ENCODE data around the gene EFCAB6. TPM values are rescaled to one million over a fixed set of nuclear protein-coding genes. Genes with fewer than 3 reads are reported as not detected.

The EFCAB6 gene
- polyA plus RNA-seq, 2 of the 4 experiments (the other 2 are of a cell fraction): 0.46 to 1.2 TPM

DNA sequence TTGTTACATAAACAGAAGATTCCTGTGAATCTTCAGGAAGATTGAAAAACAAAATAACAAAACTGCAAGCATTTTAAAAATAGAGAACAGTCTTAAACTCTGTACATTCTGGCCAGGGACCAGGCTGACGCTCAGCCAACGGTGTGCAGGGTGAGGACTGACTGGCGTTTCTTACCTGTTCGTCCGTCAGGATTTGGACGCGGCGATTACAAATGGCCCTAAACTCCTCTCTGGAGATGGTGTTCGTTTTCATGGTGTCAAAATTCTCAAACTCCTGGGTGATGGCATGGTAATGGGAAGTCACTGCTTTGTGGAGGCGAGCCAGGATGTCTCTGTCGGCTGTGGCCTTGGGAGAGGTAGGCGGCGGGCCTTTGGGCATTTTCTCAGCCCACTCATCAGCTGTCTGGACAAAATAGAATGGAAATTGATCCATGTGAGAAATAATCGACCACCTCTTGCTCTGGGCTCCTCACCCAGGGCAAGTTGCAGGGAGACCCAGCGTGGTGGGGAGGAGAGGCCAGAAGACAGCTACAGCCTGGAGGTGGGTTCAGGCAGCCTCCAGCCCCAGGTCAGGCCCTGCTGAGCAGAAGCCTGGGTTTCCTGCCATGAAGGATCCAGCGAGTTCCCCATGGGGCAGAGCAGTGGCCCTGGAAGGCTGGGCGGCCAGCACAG lies 257.3 kb downstream of the EFCAB6 start:
- no peak for FAIRE-seq
- TF ChIP-seq E2F6 (IDR thresholded peaks at IDR 0.05; ENCODE audit: borderline replicate concordance, low read depth): no peak
- TF ChIP-seq CBX8 (IDR thresholded peaks at IDR 0.05): no peak
- TF ChIP-seq BHLHE40 (IDR thresholded peaks at IDR 0.05; ENCODE audit: low read depth, low read length): no peak
- no peak for TF ChIP-seq CBX2 (IDR thresholded peaks at IDR 0.05; ENCODE audit: borderline replicate concordance, low read depth)
- TF ChIP-seq PBX3 (IDR thresholded peaks at IDR 0.05): no peak
- no peak for TF ChIP-seq HOXB5 (CRISPR knock-in tag; IDR thresholded peaks at IDR 0.05)
- no peak for TF ChIP-seq FOSL2 (IDR thresholded peaks at IDR 0.05)
- TF ChIP-seq FOSL2 (CRISPR knock-in tag; IDR thresholded peaks at IDR 0.05): no peak
- TF ChIP-seq, protein P1, sequence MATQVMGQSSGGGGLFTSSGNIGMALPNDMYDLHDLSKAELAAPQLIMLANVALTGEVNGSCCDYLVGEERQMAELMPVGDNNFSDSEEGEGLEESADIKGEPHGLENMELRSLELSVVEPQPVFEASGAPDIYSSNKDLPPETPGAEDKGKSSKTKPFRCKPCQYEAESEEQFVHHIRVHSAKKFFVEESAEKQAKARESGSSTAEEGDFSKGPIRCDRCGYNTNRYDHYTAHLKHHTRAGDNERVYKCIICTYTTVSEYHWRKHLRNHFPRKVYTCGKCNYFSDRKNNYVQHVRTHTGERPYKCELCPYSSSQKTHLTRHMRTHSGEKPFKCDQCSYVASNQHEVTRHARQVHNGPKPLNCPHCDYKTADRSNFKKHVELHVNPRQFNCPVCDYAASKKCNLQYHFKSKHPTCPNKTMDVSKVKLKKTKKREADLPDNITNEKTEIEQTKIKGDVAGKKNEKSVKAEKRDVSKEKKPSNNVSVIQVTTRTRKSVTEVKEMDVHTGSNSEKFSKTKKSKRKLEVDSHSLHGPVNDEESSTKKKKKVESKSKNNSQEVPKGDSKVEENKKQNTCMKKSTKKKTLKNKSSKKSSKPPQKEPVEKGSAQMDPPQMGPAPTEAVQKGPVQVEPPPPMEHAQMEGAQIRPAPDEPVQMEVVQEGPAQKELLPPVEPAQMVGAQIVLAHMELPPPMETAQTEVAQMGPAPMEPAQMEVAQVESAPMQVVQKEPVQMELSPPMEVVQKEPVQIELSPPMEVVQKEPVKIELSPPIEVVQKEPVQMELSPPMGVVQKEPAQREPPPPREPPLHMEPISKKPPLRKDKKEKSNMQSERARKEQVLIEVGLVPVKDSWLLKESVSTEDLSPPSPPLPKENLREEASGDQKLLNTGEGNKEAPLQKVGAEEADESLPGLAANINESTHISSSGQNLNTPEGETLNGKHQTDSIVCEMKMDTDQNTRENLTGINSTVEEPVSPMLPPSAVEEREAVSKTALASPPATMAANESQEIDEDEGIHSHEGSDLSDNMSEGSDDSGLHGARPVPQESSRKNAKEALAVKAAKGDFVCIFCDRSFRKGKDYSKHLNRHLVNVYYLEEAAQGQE (IDR thresholded peaks at IDR 0.05): no peak
- no peak for TF ChIP-seq NPAS2 (CRISPR knock-in tag; IDR thresholded peaks at IDR 0.05; ENCODE audit: borderline replicate concordance)
- no peak for TF ChIP-seq POLR2AphosphoS2 (conservative IDR thresholded peaks at IDR 0.05; ENCODE audit: low read length)
- TF ChIP-seq, protein P2, sequence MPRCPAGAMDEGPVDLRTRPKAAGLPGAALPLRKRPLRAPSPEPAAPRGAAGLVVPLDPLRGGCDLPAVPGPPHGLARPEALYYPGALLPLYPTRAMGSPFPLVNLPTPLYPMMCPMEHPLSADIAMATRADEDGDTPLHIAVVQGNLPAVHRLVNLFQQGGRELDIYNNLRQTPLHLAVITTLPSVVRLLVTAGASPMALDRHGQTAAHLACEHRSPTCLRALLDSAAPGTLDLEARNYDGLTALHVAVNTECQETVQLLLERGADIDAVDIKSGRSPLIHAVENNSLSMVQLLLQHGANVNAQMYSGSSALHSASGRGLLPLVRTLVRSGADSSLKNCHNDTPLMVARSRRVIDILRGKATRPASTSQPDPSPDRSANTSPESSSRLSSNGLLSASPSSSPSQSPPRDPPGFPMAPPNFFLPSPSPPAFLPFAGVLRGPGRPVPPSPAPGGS (IDR thresholded peaks at IDR 0.05): no peak
- no peaks in the 10 kb centered on the region for H3K4me1 ChIP-seq

GRCh38 chr22:43554259-43554636 lies 257.9 kb downstream of the EFCAB6 start:
- TF ChIP-seq GATA3 (IDR thresholded peaks at IDR 0.05; ENCODE audit: borderline replicate concordance) (no peak), E2F6 (IDR thresholded peaks at IDR 0.05; ENCODE audit: borderline replicate concordance, low read depth) (no peak), CHD4 (IDR thresholded peaks at IDR 0.05; ENCODE audit: borderline replicate concordance) (no peak), ESRRA (IDR thresholded peaks at IDR 0.05; ENCODE audit: borderline replicate concordance, low read length) (no peak), MAX (IDR thresholded peaks at IDR 0.05) (no peak), ZSCAN20 (CRISPR knock-in tag; IDR thresholded peaks at IDR 0.05) (no peak), RNF2 (IDR thresholded peaks at IDR 0.05; ENCODE audit: borderline replicate concordance, low read depth) (no peak), ELK1 (IDR thresholded peaks at IDR 0.05; ENCODE audit: low read depth, low read length) (no peak), RAD21 (conservative IDR thresholded peaks at IDR 0.05 in 1 of 2, IDR thresholded peaks at IDR 0.05 in 1 of 2) (no peak), POLR2AphosphoS2 (conservative IDR thresholded peaks at IDR 0.05; ENCODE audit: low read length) (no peak), TP53 (CRISPR knock-in tag; IDR thresholded peaks at IDR 0.05) (no peak), RCOR1 (IDR thresholded peaks at IDR 0.05; ENCODE audit: low read depth, low read length) (no peak), HOXB13 (CRISPR knock-in tag; IDR thresholded peaks at IDR 0.05; ENCODE audit: low read depth) (no peak)
- TF ChIP-seq, protein P3, sequence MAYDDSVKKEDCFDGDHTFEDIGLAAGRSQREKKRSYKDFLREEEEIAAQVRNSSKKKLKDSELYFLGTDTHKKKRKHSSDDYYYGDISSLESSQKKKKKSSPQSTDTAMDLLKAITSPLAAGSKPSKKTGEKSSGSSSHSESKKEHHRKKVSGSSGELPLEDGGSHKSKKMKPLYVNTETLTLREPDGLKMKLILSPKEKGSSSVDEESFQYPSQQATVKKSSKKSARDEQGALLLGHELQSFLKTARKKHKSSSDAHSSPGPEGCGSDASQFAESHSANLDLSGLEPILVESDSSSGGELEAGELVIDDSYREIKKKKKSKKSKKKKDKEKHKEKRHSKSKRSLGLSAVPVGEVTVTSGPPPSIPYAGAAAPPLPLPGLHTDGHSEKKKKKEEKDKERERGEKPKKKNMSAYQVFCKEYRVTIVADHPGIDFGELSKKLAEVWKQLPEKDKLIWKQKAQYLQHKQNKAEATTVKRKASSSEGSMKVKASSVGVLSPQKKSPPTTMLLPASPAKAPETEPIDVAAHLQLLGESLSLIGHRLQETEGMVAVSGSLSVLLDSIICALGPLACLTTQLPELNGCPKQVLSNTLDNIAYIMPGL (CRISPR knock-in tag; IDR thresholded peaks at IDR 0.05; ENCODE audit: borderline replicate concordance): no peak
- FAIRE-seq (no peak), DNase-seq (ENCODE audit: low read depth in 1 of 2, low spot score in 1 of 2) (no peak), ATAC-seq (no peak)
- WGBS (ENCODE audit: missing lambda C conversion rate): 40% methylated on average over 6 of the region's 6 CpGs
- Histone ChIP-seq H3K4me3 (no peak overlapping the region), H3K27ac (no peak overlapping the region), H3K9me3 (peaks cover 3% of the 10 kb centered on the region; the same call in 1 of the 3 replicates), H3K4me2 (no peak overlapping the region), H3K4me1 (no peaks in the 10 kb centered on the region)
- CTCF ChIA-PET: interaction anchor here (1.0 kb wide), 1 partner anchor 281 kb away, joined by 3 read pairs; no protein-coding TSS in a partner anchor
- POLR2A ChIA-PET: no interaction called here

More for the DNA sequence above, 257.3 kb downstream of the EFCAB6 start:
- no peak overlapping the region for H3K4me2 ChIP-seq
- 65% methylated on average over 14 of the region's 17 CpGs for WGBS (ENCODE audit: missing lambda C conversion rate)
- H3K4me3 ChIP-seq: no peak overlapping the region
- ATAC-seq (no peak), DNase-seq (ENCODE audit: low read depth in 1 of 2, low spot score in 1 of 2) (no peak)
- CTCF ChIA-PET: interaction anchor here (1.0 kb wide), 1 partner anchor 282 kb away, joined by 3 read pairs; no protein-coding TSS in a partner anchor
- POLR2A ChIA-PET: no interaction called here
- H3K27ac ChIP-seq: no peak overlapping the region
- H3K9me3 ChIP-seq: peaks cover 3% of the 10 kb centered on the region; the same call in 1 of the 3 replicates
